GM03348 (cell line): ENCODE results near the gene TTC3.
"Not testable (repeated sequence)": the region's sequence is repeated elsewhere in the genome, so short reads cannot be mapped to it uniquely, and the experiment has no call there.

ENCODE experiments used
- DNase-seq: peaks from one replicate; pipeline ENCODE4 v3.0.0; 2012; ENCODE audit warnings: low spot score

The TTC3 gene

DNA sequence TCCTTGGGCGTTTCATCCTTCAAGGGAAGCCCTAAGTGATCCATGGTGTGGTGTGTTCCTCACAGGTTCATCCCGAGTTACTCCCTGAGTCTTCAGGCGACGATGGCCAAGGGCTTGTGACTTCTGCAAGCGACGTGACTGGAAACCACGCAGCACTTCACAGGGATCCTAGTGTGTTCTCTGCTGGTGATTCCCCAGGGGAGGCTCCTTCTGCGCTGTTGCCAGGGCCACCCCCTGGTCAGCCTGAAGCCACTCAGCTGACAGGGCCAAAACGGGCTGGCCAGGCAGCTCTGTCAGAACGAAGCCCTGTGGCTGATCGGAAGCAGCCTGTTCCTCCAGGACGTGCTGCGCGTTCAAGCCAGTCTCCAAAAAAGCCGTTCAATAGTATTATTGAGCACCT, 122.6 kb downstream of the TTC3 start:
- no peak for DNase-seq

DNA sequence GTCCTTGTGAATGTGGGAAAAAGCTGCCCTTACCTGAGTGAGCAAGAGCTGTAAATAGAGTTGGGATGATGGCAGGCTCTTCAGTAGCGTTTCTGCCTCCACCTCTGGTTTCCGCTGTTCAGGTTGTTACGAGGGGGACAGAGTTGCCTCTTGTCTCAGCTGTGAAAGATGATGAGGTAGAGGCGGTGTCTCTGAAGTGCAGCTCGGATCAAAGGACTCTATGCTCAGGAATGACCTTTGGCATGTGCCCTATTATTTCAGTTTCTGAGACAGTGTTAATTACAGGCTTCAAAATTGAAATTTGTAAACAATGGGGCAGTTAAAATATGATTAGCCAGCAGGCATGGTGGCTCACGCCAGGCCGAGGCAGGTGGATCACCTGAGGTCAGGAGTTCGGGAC, 123.8 kb downstream of the TTC3 start:
- DNase-seq, result no peak

DNA sequence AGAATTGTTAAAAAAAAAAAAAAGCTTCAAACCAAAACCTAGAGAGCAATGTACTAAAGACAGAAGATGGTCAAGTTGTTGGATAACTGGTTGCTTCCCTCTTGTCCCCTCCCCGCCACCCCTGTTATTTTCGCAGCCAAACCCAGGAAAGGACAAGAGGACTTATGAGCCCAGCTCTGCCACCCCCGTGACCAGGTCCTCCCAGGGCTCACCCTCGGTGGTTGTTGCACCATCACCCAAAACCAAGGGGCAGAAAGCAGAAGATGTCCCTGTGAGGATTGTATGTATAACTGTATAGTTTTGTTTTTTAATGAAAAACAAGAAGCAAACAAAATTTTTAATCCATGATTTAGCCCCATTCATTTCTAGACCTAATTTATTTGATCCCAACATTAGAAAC, 124.7 kb downstream of the TTC3 start:
- DNase-seq, result no peak

DNA sequence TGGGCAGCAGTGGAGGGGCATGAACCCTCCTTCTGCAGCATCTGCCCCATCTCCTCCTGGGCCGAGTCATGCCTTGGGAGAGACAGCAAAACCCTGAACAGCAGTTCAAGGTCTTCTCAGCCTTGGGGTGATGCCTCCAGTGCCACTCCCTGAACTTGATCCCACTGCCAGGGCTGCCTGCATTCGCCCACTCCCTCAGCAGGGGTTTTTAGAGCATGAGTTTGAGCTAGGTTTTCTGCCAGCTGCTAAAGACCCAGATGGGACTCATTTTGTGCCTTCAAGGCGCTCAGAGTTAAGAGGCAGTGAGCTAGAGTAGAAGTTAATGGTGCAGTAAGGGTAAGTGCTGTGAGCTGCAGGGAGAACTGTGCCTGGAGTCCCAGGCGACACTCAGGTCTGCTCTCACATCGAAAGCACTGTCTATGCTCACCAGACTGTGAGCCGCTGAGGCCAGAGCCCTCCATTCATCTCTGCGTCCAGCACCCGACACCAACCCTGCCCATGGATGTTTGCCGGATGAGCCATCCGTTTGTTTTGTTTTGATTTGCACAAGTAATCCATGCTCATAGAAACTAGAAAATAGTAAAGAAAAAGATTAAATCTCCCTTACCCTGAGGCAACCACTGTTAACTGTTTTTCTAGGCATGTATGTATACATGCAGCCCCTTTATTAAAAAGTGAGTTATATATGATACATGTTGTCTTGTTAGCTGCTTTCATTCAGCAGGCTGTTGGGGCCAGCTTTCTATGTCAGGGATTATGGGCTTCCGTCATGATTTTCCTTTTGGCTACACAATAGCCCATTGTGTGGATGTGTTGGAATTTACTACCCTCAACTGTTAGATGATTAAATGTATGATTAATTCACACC, 126.2 kb downstream of the TTC3 start:
- peak; percentile 69 for DNase-seq

DNA sequence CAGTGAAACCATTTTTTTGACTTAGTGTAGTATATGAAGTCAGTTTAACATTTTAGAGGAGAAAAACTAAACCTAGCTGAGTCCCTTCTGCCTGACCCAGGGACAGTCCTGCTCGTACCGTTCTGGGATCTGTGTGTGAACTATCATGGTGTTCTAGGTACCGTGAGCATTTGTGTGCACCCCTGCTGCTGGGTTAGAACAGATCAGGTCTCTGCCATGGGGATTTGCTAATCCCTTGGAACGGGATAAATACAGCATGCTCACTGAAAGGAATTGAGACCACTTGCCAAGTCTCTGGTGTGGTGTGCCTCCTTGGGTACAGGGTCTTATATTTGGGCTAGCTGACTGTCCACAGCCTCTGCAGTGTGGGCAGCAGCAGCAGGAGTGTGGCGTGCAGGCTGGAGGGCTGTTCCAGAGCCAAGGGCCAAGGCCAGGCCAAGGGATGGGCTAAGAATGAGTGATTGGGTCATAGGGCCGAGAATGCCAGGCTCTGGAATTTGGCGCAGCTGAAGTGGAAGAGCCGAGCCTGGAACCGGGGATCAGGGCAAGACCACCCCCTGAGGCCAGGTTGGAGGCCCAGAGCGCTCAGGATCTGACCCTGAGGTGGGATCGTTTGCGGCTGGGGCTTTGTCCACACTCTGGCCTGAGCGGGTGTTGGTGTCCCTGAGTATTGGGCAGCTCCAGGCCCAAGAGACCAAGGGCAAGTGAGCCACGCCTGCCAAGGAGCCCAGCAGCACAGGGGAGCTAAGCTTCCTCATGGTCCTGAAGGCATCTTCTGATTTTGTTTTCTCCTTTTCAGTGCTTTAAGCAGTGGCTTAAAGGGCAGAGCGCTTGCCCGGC, 127.8 kb downstream of the TTC3 start:
- no peak for DNase-seq

DNA sequence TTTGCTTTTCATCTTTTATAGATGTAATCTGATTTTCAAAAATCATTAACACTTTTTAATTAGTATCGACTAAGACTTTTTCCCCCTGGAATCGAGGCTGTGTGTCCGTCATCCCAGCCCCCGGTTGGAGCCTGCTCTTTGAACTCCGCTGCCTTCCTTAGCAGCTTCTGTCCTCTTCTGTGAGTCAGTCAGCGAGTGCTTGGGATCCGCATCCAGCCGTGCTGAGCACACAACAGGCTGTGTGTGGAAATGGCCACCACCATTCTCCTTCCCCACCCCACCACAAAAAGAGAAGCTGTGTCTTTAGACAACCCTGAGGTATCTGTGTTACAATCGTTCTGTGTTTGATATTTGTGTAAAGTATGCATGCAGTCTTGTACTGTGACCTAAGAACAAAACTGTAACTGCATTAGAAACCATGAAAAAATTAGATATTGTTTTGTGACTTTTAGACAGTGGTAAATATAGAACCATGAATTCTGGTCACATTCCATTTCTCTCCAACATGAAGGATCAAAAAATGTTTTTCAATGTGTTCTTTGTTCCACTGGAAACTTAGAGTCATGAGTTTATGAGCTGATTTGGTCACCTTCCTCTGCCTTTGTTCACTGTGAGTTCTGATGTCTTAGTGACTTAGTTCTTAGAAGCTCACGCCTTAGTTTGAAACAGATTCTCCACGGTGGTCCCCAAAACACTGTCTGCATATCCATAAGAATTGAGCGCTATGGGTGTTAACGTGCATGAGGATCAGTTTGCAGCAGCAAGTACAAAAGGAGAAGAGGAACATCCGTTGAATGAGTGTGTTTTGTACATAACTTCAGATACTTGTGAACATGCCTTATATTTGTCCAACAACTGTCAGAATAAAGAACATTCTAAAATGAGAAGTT, 129.4 kb downstream of the TTC3 start:
- no peak for DNase-seq

DNA sequence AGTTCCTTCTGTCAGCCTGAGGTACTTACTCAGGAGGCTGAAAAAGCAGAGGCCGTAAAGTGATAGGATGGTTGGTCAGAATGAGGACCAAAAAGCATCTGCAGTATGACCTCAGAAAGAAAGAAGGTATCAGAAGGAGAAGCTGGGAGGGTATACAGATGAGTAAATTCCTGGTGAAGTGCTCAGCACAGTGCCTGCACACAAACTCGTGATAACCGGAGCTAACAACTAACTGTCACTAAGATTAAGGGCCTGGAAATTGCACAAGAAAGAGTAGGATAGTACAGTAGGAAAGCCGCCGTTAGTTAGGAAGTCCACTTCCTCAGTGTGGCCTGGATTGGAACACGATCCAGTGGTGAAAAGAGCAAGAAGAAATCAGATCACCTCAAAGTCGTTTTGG, 131.5 kb downstream of the TTC3 start:
- no peak for DNase-seq

DNA sequence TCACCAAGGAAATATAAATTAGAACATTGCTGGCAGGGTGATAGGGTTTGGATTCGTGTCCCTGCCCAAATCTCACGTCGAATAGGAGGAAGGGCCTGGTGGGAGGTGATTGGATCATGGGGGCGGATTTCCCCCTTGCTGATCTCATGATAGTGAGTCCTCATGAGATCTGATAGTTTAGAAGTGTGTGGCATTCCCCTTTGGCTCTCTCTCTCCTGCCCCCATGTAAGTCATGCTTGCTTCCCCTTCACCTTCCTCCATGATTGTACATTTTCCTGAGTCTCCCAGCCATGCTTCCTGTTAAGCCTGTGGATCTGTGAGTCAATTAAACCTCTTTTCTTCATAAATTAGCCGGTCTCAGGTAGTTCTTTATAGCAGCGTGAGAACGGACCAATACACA, 133.4 kb downstream of the TTC3 start:
- DNase-seq, result no peak

DNA sequence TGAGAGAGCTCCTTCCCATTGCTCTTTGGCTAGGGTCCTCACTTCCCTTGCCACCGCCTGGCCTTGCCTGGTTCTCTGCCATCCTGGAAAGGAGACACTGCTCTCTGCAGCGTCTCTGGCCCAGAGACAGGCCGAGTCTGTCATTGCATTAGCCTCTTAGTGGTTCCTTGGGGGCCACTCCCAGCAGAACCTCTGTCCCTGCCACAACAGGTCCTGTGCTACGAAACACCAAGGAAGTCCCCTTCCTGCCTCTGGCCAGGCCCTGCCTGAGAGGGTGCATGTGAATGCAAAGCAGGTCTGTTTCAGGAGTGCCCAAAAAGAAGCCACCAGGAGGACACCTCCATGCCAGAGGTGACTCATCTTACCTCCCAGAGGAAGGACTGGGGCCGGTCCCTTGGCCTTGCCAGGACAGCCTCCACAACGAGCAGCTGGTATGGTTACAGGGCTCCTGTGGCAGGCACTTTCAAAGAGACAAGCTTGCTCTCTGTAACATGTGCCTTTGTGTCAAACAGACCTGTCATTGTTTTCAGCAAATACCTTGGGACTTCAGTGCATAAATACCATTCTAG, 134.5 kb downstream of the TTC3 start:
- peak; percentile 65 for DNase-seq

DNA sequence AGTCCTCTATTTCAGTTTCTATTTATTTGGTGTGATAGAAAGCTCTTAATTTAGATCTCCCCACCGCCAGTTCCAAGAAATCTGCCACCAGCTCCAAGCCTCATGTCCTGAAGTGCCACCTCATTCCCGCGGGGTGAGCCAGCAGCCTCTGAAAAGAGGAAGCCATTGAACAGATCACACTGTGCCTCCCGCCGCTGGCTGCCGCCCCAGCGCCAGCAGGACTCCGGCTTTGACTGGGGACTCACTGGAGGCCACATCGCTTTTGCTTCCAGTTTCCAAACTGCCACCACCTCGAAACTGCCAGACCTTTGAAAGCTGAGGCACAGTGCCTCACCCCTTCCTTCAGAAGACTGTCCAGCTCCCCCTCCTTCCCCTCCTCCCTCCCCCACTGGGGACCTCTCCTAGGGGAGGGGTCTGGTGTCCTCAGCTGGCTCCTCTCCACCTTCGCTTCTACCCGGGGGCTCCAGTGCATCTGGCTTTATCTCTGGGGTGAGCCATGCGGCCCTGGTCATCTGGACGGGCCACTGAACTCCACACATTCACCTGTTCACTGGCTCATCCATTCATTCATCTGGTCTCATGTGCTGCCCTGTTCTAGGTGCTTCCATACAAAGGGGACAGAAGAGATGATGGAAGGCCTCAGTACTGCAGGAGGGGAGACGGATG, 135.1 kb downstream of the TTC3 start:
- peak; percentile 56 for DNase-seq

DNA sequence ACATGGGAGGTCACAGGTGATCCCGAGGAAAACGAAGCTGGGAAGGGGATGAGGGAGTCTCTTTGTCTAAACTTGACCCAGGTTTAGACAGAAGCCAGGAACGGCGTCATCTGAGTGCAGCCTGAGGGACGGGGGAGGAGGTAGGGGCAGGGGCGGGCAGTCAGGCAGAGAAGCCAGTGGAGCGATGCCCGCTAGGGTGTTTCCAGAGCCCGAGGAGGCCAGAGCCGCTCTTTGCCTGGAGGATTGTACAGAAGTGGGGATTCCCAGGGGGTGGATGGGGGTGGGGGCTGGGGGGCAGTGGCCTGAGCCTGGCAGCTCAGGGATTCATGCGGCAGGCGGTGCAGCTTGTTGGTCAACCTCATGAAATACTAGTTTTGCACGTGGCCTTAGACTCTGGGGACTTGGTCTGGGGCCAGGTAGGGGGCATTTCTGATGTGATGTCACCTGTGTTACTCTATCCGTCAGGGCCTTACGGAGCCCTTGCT, 135.7 kb downstream of the TTC3 start:
- no peak for DNase-seq

DNA sequence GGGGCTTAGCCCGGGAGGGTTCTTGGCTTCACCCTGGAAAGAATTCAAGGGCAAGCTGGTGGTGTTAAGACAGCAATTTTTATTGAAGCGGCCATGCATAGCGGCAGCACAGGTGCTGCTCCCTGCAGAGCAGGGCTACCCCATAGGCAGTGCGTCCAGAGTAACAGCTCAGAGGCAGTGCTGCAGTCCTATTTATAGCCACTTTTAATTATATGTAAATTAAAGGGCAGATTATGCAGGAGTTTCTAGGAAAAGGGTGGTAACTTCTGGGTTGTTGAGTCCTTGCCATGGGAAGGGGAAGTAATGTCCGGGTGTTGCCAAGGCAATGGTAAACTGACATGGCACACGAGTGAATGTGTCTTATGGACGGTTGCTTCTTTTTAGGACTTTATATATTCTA, 137.1 kb downstream of the TTC3 start:
- DNase-seq, result no peak

DNA sequence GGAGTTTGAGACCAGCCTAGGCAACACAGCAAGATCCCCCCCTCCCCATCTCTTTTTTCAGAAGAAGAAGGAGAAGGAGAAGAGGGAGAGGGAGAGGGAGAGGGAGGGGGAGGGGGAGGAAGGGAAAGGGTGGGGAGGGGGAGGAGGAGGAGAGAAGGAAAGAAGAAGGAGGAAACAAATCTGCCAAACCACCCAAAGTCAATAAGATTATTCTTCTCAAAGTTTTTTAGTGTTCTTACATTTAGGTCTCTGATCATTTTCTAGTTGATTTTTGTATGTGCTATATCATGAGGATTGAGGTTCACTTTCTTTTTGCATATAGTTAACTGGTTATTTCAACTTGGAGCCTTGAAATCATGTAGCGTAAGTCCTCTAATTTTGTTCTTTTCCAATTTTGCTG, 137.7 kb downstream of the TTC3 start:
- DNase-seq, result no peak

DNA sequence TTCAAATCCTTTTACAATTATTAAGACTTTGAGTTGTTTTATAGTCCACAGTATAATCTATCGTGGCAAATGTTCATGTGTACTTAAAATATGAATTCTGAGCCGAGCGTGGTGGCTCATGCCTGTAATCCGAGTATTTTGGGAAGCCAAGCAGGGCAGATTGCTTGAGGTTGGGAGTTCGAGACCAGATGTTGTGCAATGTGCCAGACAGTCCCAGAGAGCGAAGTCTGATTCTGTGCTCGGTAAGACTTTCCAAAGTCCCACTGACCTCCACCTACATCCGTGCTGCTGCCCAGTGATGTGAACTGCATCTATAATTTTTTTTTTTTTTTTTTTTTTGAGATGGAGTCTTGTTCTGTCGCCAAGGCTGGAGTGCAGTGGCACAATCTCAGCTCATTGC, 141.9 kb downstream of the TTC3 start:
- DNase-seq, result no peak

DNA sequence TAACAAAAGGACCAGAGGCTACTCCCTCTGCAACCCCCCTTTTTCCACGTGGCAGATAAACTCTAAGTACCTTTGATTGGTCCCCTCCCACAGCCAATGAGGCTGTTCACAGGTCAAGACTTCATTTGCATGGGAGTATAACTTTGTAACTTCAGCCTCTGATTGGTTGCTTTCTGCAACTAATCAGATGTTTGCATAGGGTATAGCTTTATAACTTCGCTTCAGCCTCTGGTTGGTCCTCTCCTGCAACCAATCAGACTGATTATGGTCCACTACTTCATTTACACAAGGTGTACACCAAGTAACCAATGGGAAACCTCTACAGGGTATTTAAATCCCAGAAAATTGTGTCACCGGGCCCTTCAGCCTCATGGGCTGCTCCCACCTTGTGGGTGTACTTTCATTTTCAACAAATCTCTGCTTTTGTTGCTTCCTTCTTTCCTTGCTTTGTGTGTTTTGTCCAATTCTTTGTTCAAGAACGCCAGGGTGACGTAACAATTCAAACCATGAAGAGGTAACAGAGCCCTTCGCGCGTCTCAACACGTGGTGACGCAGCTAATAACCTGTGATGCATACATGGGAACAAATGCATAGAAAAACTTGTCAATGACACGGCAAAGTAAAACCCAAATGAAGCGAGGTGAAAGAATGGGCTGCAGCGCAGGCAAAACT, 146.8 kb downstream of the TTC3 start:
- no peak for DNase-seq

DNA sequence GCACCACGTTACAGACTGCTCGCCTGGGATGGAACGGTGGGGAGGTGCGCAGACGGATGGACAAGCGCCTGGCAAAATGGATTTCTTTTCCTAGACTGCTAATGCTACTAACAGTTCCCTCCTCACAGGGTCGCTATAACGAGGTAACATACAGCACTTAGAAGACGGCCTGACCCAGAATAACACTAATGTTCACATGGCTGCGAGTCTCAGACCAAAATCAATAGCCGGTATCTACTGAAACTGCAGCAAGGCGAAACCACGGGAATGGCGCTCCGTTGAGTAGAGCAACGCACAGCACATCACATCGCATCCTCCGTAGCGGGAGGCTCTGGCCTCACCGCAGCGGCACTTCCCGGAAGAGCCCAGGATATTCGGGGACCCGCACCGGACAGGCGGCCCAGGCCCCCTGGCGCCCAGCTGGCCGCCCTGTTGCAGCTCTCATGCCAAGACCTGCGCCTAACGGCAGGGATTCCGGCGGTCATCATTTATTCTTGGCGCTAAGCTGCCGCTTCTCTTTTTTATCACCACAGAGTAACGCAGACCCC, 147.5 kb downstream of the TTC3 start:
- DNase-seq, result peak; percentile 74

DNA sequence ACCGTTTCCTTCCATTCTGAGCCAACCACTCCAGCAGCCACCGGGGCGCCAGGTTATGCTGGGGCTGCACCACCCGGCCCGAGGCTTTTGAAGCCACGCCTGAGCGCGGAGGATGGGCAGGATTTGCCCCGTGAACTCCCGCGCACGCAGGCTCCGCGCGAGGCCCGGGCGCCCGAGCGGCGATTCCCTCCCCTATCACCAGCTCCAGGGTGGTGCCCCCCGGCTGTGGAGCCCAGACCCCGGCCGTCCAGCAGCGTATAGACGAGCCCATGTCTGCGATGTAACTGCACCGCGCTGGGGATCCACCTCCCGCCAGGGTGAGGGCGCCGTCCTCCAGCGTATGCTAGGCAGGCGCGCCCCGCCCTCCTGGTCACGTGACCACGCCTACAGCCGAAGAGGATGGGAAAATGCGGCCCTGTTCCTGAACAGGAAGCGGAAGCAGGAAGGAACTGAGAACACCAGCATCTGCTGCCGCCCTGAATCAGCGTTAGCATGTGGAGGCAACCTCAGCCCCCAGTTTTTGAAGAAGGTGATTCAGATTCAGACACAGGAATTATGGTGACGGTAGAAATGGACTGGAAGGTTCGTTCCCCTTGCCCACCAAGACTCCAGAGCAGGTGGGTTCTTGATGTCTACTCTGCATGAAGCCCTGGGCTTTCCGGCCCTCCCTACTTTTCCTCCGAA, 148.1 kb downstream of the TTC3 start:
- DNase-seq, result peak; percentile 96

DNA sequence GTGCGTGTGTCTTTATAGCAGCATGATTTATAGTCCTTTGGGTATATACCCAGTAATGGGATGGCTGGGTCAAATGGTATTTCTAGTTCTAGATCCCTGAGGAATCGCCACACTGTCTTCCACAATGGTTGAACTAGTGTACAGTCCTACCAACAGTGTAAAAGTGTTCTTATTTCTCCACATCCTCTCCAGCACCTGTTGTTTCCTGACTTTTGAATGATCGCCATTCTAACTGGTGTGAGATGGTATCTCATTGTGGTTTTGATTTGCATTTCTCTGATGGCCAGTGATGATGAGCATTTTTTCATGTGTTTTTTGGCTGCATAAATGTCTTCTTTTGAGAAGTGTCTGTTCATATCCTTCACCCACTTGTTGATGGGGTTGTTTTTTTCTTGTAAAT, 149.2 kb downstream of the TTC3 start:
- DNase-seq, result not testable (repeated sequence)

DNA sequence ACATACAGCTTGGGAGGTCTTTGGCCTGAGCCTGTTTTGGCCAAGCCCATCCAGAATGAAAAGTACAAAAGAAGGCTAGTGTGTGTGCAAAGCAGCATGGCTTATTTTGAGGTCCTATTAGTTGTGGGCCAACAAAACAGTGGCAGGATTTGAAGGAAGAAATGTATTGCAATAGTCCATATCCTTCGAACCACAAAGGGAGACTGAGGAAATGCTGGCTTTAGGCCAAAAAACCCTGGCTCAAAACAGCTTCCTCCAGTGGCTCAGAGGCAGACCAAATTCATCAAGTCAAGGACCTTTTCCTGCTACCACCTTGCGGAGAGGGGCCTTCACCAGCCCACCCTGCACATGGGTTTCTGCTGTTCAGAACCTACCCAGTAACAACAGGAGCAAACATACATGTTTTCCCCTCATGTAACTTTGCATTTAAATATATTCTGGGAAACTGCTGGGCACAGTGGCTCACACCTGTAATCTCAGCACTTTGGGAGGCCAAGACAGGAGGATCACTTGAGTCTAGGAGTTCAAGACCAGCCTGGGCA, 150.8 kb downstream of the TTC3 start:
- DNase-seq, result no peak
